ENCODE results near the gene TMPO. TPM values are rescaled to one million over a fixed set of nuclear protein-coding genes. Genes with fewer than 3 reads are reported as not detected.
"Not testable (repeated sequence)": the region's sequence is repeated elsewhere in the genome, so short reads cannot be mapped to it uniquely, and the experiment has no call there.

The TMPO gene
- total RNA-seq, 1 donor from 2014 or later: 314 TPM

- peaks cover 34% of the 10 kb centered on the region for H3K4me1 Mint-ChIP-seq (ENCODE audit: low read depth)
- H3K4me3 Mint-ChIP-seq: peak overlapping the region; percentile 98
- intact Hi-C loops (cut with micrococcal nuclease): loop anchor here (5.0 kb wide), 2 partner anchors 1612 to 1683 kb away; partner anchors contain the start of genes ACTR6 and NEDD1
- H3K27ac Mint-ChIP-seq: peak overlapping the region; percentile 44
- no peaks in the 10 kb centered on the region for H3K27me3 Mint-ChIP-seq (ENCODE audit: insufficient read depth)
- peaks cover 30% of the 10 kb centered on the region for H3K36me3 Mint-ChIP-seq (ENCODE audit: low read depth)
- H3K9me3 Mint-ChIP-seq: no peaks in the 10 kb centered on the region
- no peak for DNase-seq (ENCODE audit: low spot score)
Observed at GRCh38 chr12:98519257-98519907, 4.0 kb downstream of the TMPO start.

- DNase-seq (ENCODE audit: low spot score): no peak
- Mint-ChIP-seq H3K27me3 (ENCODE audit: insufficient read depth) (no peaks in the 10 kb centered on the region), H3K4me1 (ENCODE audit: low read depth) (peaks cover 21% of the 10 kb centered on the region), H3K9me3 (no peaks in the 10 kb centered on the region), H3K4me3 (no peak overlapping the region), H3K36me3 (ENCODE audit: low read depth) (peaks cover 48% of the 10 kb centered on the region), H3K27ac (no peak overlapping the region)
- intact Hi-C loops (cut with micrococcal nuclease): no loop called here
Observed at GRCh38 chr12:98530068-98530467, 14.7 kb downstream of the TMPO start.

DNA sequence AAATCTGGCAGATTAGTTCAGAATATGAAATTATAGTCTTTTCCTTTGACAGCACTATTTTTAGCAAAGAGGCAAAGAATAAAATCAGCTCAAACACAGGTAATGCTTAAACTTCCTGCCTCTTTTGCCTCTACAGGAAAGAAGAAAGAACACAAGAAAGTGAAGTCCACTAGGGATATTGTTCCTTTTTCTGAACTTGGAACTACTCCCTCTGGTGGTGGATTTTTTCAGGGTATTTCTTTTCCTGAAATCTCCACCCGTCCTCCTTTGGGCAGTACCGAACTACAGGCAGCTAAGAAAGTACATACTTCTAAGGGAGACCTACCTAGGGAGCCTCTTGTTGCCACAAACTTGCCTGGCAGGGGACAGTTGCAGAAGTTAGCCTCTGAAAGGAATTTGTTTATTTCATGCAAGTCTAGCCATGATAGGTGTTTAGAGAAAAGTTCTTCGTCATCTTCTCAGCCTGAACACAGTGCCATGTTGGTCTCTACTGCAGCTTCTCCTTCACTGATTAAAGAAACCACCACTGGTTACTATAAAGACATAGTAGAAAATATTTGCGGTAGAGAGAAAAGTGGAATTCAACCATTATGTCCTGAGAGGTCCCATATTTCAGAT, 17.4 kb downstream of the TMPO start:
- peaks cover 45% of the 10 kb centered on the region for H3K36me3 Mint-ChIP-seq (ENCODE audit: low read depth)
- DNase-seq (ENCODE audit: low spot score): no peak
- peaks cover 18% of the 10 kb centered on the region for H3K4me1 Mint-ChIP-seq (ENCODE audit: low read depth)
- no peaks in the 10 kb centered on the region for H3K9me3 Mint-ChIP-seq
- intact Hi-C loops (cut with micrococcal nuclease): loop anchor here (1.0 to 2.0 kb wide), 3 partner anchors 18 to 107 kb away; partner anchors contain the start of gene TMPO
- H3K4me3 Mint-ChIP-seq: no peak overlapping the region
- no peaks in the 10 kb centered on the region for H3K27me3 Mint-ChIP-seq (ENCODE audit: insufficient read depth)
- no peak overlapping the region for H3K27ac Mint-ChIP-seq

- no peak for DNase-seq (ENCODE audit: low spot score)
- no peak overlapping the region for H3K4me3 Mint-ChIP-seq
- no peaks in the 10 kb centered on the region for H3K27me3 Mint-ChIP-seq (ENCODE audit: insufficient read depth)
- H3K36me3 Mint-ChIP-seq (ENCODE audit: low read depth): peaks cover 40% of the 10 kb centered on the region
- intact Hi-C loops (cut with micrococcal nuclease): loop anchor here (2.0 kb wide), 1 partner anchor 19 kb away; the partner anchor contains the start of gene TMPO
- peaks cover 23% of the 10 kb centered on the region for H3K4me1 Mint-ChIP-seq (ENCODE audit: low read depth)
- no peaks in the 10 kb centered on the region for H3K9me3 Mint-ChIP-seq
- no peak overlapping the region for H3K27ac Mint-ChIP-seq
Observed at GRCh38 chr12:98533723-98534251, 18.4 kb downstream of the TMPO start.

- Mint-ChIP-seq H3K4me3 (no peak overlapping the region), H3K36me3 (ENCODE audit: low read depth) (peaks cover 43% of the 10 kb centered on the region), H3K27ac (no peak overlapping the region), H3K27me3 (ENCODE audit: insufficient read depth) (no peaks in the 10 kb centered on the region), H3K4me1 (ENCODE audit: low read depth) (peaks cover 36% of the 10 kb centered on the region), H3K9me3 (no peaks in the 10 kb centered on the region)
- no peak for DNase-seq (ENCODE audit: low spot score)
- intact Hi-C loops (cut with micrococcal nuclease): no loop called here
Observed at GRCh38 chr12:98538031-98538430, 22.6 kb downstream of the TMPO start.

- H3K27me3 Mint-ChIP-seq (ENCODE audit: insufficient read depth): no peaks in the 10 kb centered on the region
- no peaks in the 10 kb centered on the region for H3K9me3 Mint-ChIP-seq
- no peak overlapping the region for H3K27ac Mint-ChIP-seq
- H3K36me3 Mint-ChIP-seq (ENCODE audit: low read depth): peaks cover 33% of the 10 kb centered on the region
- H3K4me3 Mint-ChIP-seq: no peak overlapping the region
- DNase-seq (ENCODE audit: low spot score): no peak
- H3K4me1 Mint-ChIP-seq (ENCODE audit: low read depth): peaks cover 12% of the 10 kb centered on the region
- intact Hi-C loops (cut with micrococcal nuclease): no loop called here
Observed at GRCh38 chr12:98543701-98544100, 28.3 kb downstream of the TMPO start.

GRCh38 chr12:98544751-98545150, 29.4 kb downstream of the TMPO start:
- intact Hi-C loops (cut with micrococcal nuclease): loop anchor here (5.0 kb wide), 2 partner anchors 48 to 108 kb away; partner anchors contain the start of gene SLC25A3
- no peak overlapping the region for H3K27ac Mint-ChIP-seq
- peaks cover 12% of the 10 kb centered on the region for H3K4me1 Mint-ChIP-seq (ENCODE audit: low read depth)
- H3K4me3 Mint-ChIP-seq: no peak overlapping the region
- no peak for DNase-seq (ENCODE audit: low spot score)
- no peaks in the 10 kb centered on the region for H3K27me3 Mint-ChIP-seq (ENCODE audit: insufficient read depth)
- peaks cover 37% of the 10 kb centered on the region for H3K36me3 Mint-ChIP-seq (ENCODE audit: low read depth)
- no peaks in the 10 kb centered on the region for H3K9me3 Mint-ChIP-seq

- H3K27ac Mint-ChIP-seq: peak overlapping the region; percentile 34
- no peak overlapping the region for H3K4me3 Mint-ChIP-seq
- H3K27me3 Mint-ChIP-seq (ENCODE audit: insufficient read depth): no peaks in the 10 kb centered on the region
- intact Hi-C loops (cut with micrococcal nuclease): loop anchor here (5.0 kb wide), 2 partner anchors 43 to 103 kb away; partner anchors contain the start of gene SLC25A3
- peaks cover 6% of the 10 kb centered on the region for H3K4me1 Mint-ChIP-seq (ENCODE audit: low read depth)
- no peak for DNase-seq (ENCODE audit: low spot score)
- no peaks in the 10 kb centered on the region for H3K9me3 Mint-ChIP-seq
- H3K36me3 Mint-ChIP-seq (ENCODE audit: low read depth): peaks cover 32% of the 10 kb centered on the region
Observed at GRCh38 chr12:98549371-98550110, 34.2 kb downstream of the TMPO start.

GRCh38 chr12:98551787-98552186, 36.4 kb downstream of the TMPO start:
- no peaks in the 10 kb centered on the region for H3K27me3 Mint-ChIP-seq (ENCODE audit: insufficient read depth)

GRCh38 chr12:98558097-98558496, 42.7 kb downstream of the TMPO start:
- H3K4me1 Mint-ChIP-seq (ENCODE audit: low read depth); H3K4me3 Mint-ChIP-seq; DNase-seq (ENCODE audit: low spot score); H3K27me3 Mint-ChIP-seq (ENCODE audit: insufficient read depth); H3K36me3 Mint-ChIP-seq (ENCODE audit: low read depth); H3K27ac Mint-ChIP-seq; intact Hi-C loops (cut with micrococcal nuclease); H3K9me3 Mint-ChIP-seq: not testable (repeated sequence)

More at GRCh38 chr12:98551787-98552186, 36.4 kb downstream of the TMPO start:
- Mint-ChIP-seq H3K4me3 (no peak overlapping the region), H3K27ac (peak overlapping the region; percentile 67), H3K36me3 (ENCODE audit: low read depth) (peaks cover 27% of the 10 kb centered on the region), H3K9me3 (no peaks in the 10 kb centered on the region), H3K4me1 (ENCODE audit: low read depth) (peaks cover 6% of the 10 kb centered on the region)
- intact Hi-C loops (cut with micrococcal nuclease): no loop called here
- no peak for DNase-seq (ENCODE audit: low spot score)

- no peak overlapping the region for H3K27ac Mint-ChIP-seq
- peaks cover 2% of the 10 kb centered on the region for H3K36me3 Mint-ChIP-seq (ENCODE audit: low read depth)
- H3K4me1 Mint-ChIP-seq (ENCODE audit: low read depth): no peaks in the 10 kb centered on the region
- no peak overlapping the region for H3K4me3 Mint-ChIP-seq
- intact Hi-C loops (cut with micrococcal nuclease): no loop called here
- DNase-seq (ENCODE audit: low spot score): no peak
- H3K27me3 Mint-ChIP-seq (ENCODE audit: insufficient read depth): peaks cover 3% of the 10 kb centered on the region
- no peaks in the 10 kb centered on the region for H3K9me3 Mint-ChIP-seq
Observed at GRCh38 chr12:98559666-98560065, 44.3 kb downstream of the TMPO start.

DNA sequence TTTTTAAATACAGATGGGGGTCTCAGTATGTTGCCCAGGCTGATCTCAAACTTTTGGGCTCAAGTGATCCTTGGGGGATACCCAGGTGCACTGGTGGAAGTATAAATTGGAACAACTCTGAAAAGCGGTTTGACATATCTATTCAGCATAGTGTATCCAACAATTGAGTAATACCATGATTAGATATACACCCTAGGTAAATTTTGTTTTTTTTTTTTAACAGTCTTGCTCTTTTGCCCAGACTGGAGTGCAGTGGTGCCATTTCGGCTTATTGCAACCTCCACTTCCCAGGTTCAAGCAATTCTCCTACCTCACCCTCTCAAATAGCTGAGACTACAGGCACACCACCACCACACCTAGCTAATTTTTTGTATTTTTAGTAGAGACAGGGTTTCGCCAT, 46.5 kb downstream of the TMPO start:
- Mint-ChIP-seq H3K4me1 (ENCODE audit: low read depth) (peaks cover 4% of the 10 kb centered on the region), H3K36me3 (ENCODE audit: low read depth) (no peaks in the 10 kb centered on the region), H3K9me3 (no peaks in the 10 kb centered on the region), H3K27ac (no peak overlapping the region), H3K4me3 (no peak overlapping the region), H3K27me3 (ENCODE audit: insufficient read depth) (peaks cover 3% of the 10 kb centered on the region)
- no peak for DNase-seq (ENCODE audit: low spot score)
- intact Hi-C loops (cut with micrococcal nuclease): no loop called here

GRCh38 chr12:98572010-98572409, 56.6 kb downstream of the TMPO start:
- Mint-ChIP-seq H3K4me1 (ENCODE audit: low read depth) (peaks cover 1% of the 10 kb centered on the region), H3K9me3 (no peaks in the 10 kb centered on the region), H3K4me3 (no peak overlapping the region), H3K27ac (no peak overlapping the region), H3K27me3 (ENCODE audit: insufficient read depth) (peaks cover 2% of the 10 kb centered on the region), H3K36me3 (ENCODE audit: low read depth) (no peaks in the 10 kb centered on the region)
- intact Hi-C loops (cut with micrococcal nuclease): no loop called here
- DNase-seq (ENCODE audit: low spot score): no peak

All from activated T-helper 1 cell treated with anti-CD3 and anti-CD28 coated beads, Interleukin-12 subunit alpha, Interleukin-12 subunit beta, Interleukin-2, Interleukin-4 antibody, amounts not matched to agents 30 ng/mL and 10 ng/mL and 1 ng/mL, durations not matched to agents 14 hours and 24 hours and 36 hours (primary cell).